ENCODE results near the gene TAS2R40. TPM values are rescaled to one million over a fixed set of nuclear protein-coding genes. Genes with fewer than 3 reads are reported as not detected.
"Not testable (repeated sequence)": the region's sequence is repeated elsewhere in the genome, so short reads cannot be mapped to it uniquely, and the experiment has no call there.

TAS2R40 gene
- not detected in 2 replicates for total RNA-seq
- long read RNA-seq, result 0 reads

DNA sequence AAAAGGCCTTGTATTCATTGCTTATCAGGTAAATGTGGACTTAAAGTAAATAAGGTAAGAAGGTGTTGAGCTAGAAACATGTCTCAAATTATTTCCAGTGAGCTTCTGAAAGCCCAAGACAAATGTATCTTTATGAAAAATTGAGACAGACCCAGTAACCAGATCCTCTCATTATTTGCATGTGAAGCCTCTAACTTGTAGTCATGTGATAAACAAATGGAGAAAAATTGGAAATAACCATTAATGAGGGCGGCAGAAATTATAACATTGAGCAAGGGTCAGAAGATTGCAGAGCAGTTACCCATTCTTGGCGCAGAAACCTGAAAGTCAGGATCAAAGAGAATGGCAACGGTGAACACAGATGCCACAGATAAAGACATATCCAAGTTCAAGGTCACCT is at the start of gene TAS2R40:
Gene TAS2R40 (plus strand): TSS at position 301 of the 400 bp plus-strand sequence. CDS start 42 bp downstream, at position 343.
- H3K4me3 Mint-ChIP-seq (ENCODE audit: low read depth), result no peak within 1 kb of the TSS
- H3K36me3 Mint-ChIP-seq (ENCODE audit: insufficient read depth), result no peaks in the 10 kb centered on the region
- TF ChIP-seq, protein P1, sequence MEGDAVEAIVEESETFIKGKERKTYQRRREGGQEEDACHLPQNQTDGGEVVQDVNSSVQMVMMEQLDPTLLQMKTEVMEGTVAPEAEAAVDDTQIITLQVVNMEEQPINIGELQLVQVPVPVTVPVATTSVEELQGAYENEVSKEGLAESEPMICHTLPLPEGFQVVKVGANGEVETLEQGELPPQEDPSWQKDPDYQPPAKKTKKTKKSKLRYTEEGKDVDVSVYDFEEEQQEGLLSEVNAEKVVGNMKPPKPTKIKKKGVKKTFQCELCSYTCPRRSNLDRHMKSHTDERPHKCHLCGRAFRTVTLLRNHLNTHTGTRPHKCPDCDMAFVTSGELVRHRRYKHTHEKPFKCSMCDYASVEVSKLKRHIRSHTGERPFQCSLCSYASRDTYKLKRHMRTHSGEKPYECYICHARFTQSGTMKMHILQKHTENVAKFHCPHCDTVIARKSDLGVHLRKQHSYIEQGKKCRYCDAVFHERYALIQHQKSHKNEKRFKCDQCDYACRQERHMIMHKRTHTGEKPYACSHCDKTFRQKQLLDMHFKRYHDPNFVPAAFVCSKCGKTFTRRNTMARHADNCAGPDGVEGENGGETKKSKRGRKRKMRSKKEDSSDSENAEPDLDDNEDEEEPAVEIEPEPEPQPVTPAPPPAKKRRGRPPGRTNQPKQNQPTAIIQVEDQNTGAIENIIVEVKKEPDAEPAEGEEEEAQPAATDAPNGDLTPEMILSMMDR (IDR thresholded peaks at IDR 0.05; ENCODE audit: unreplicated experiment), result no peak
- no peaks in the 10 kb centered on the region for H3K9me3 Mint-ChIP-seq (ENCODE audit: low read depth)
- H3K4me1 Mint-ChIP-seq (ENCODE audit: low read depth), result peaks cover 3% of the 10 kb centered on the region
- no peak within 1 kb of the TSS for H3K27ac Mint-ChIP-seq
- no peak for DNase-seq (ENCODE audit: low spot score, unreplicated experiment)
- H3K27me3 Mint-ChIP-seq, result peaks cover 37% of the 10 kb centered on the region

DNA sequence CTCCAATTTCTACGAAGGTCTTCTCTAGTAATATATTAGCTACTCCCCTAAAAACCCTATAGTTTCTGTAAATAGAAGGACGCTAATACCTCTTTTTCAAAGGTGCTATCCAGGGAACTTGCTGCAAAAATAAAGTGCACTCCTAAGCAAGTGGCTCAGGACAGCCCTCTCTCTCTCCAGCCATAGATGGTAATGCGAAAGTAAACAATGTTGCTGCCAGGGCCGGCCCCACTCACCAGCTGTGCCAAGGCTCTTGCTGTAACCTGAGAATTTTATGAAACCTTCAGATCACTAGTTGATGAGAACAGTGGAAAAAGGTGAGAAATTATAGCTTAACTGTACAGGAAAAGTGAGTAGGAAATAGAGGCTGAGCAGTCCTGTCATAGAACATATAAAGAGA is 49.5 kb upstream of the TAS2R40 start:
- no peak for DNase-seq (ENCODE audit: low spot score, unreplicated experiment)
- TF ChIP-seq, protein P1 (IDR thresholded peaks at IDR 0.05; ENCODE audit: unreplicated experiment), result no peak
- no peak overlapping the region for H3K27ac Mint-ChIP-seq
- H3K4me1 Mint-ChIP-seq (ENCODE audit: low read depth), result no peaks in the 10 kb centered on the region
- no peaks in the 10 kb centered on the region for H3K27me3 Mint-ChIP-seq
- no peak overlapping the region for H3K4me3 Mint-ChIP-seq (ENCODE audit: low read depth)
- peaks cover under 1% of the 10 kb centered on the region for H3K36me3 Mint-ChIP-seq (ENCODE audit: insufficient read depth)
- peaks cover 2% of the 10 kb centered on the region for H3K9me3 Mint-ChIP-seq (ENCODE audit: low read depth)

DNA sequence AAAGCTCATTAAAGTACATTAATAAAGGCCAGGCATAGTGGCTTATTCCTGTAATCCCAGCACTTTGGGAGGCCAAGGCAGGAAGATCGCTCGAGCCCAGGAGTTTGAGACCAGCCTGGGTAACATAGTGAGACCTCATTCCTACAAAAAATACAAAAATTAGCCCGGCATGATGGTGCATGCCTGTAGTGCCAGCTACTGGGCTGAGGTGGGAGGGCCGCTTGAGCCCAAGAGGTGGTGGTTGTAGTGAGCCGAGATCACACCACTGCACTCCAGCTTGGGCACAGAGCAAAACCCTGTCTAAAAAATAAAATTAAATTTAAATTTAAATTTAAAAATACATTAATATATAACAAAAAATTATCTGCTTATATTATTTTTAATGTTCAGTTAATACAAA is 45.7 kb upstream of the TAS2R40 start:
- Mint-ChIP-seq H3K27me3 (no peaks in the 10 kb centered on the region), H3K36me3 (ENCODE audit: insufficient read depth) (no peaks in the 10 kb centered on the region), H3K9me3 (ENCODE audit: low read depth) (peaks cover 14% of the 10 kb centered on the region), H3K27ac (no peak overlapping the region), H3K4me3 (ENCODE audit: low read depth) (no peak overlapping the region), H3K4me1 (ENCODE audit: low read depth) (no peaks in the 10 kb centered on the region)
- TF ChIP-seq, protein P1 (IDR thresholded peaks at IDR 0.05; ENCODE audit: unreplicated experiment), result no peak
- no peak for DNase-seq (ENCODE audit: low spot score, unreplicated experiment)

DNA sequence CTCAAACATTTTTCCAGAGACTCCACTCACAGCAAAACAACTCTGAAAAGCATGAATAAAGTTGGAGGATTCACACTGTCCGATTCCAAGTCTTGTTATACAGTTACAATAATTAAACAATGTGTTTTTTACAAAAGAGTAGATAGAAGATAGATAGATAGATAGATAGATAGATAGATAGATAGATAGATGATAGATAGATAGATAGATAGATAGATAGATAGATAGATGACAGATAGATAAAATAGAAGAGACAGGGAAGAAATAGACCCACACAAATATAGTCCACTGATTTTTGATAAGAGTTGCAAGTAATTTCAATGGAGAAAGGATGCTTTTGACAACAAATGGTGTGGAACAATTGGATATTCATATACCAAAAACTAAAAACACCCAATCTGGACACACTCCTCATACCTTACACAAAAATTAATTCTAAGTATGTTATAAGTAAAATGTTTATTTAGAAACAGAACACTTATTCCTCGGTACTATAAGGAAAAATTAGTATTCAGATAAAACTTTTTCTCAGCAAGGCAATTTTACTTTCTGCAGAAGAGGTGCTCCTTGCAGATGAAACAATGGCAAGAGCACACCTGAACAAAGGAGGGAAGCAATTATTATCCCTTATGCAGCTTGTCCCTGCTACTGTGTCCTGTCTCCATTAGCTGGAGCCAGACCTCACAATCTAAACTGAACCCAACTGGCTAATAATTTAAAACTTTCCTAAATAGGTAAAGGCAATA is 44.3 kb upstream of the TAS2R40 start:
- TF ChIP-seq, protein P1 (IDR thresholded peaks at IDR 0.05; ENCODE audit: unreplicated experiment), result no peak
- no peaks in the 10 kb centered on the region for H3K36me3 Mint-ChIP-seq (ENCODE audit: insufficient read depth)
- no peak overlapping the region for H3K27ac Mint-ChIP-seq
- peaks cover 14% of the 10 kb centered on the region for H3K9me3 Mint-ChIP-seq (ENCODE audit: low read depth)
- no peaks in the 10 kb centered on the region for H3K27me3 Mint-ChIP-seq
- DNase-seq (ENCODE audit: low spot score, unreplicated experiment), result no peak
- H3K4me1 Mint-ChIP-seq (ENCODE audit: low read depth), result no peaks in the 10 kb centered on the region
- H3K4me3 Mint-ChIP-seq (ENCODE audit: low read depth), result no peak overlapping the region

DNA sequence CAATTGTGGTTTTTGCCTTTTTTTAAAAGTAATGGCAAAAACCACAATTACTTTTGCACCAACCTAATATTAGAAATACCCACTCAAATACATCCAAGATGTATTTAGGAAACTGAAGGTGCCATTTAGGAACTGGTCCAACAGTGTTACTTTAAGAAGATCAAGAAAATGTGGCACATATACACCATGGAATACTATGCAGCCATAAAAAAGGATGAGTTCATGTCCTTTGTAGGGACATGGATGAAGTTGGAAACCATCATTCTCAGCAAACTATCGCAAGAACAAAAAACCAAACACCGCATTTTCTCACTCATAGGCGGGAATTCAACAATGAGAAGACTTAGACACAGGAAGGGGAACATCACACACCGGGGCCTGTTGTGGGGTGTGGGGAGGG is 41.1 kb upstream of the TAS2R40 start:
- not testable (repeated sequence) for H3K36me3 Mint-ChIP-seq (ENCODE audit: insufficient read depth); H3K27ac Mint-ChIP-seq

DNA sequence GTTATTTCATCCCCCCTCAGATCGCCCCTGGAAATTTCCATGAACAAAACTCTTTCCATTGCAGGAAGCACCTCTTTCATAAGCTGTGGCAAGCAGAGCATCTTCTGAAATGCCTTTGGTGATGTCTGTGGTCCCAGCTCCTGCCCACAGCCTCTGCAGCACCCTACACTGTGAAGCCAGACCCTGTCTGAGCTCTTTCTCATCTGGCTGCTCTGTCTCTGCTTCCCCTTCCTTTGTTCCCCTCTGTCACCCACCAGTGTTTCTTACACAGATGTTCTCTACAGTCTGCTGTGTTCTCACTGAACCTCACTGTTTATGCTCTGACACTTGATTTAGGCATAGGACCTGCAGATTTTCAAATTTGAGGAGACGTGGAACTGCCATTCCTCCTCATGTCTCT is 40.5 kb upstream of the TAS2R40 start:
- TF ChIP-seq, protein P1 (IDR thresholded peaks at IDR 0.05; ENCODE audit: unreplicated experiment), result no peak
- no peak overlapping the region for H3K4me3 Mint-ChIP-seq (ENCODE audit: low read depth)
- H3K4me1 Mint-ChIP-seq (ENCODE audit: low read depth), result no peaks in the 10 kb centered on the region
- peaks cover 14% of the 10 kb centered on the region for H3K9me3 Mint-ChIP-seq (ENCODE audit: low read depth)
- H3K36me3 Mint-ChIP-seq (ENCODE audit: insufficient read depth), result no peaks in the 10 kb centered on the region
- H3K27ac Mint-ChIP-seq, result no peak overlapping the region
- DNase-seq (ENCODE audit: low spot score, unreplicated experiment), result no peak
- no peaks in the 10 kb centered on the region for H3K27me3 Mint-ChIP-seq

More for the DNA sequence above, 41.1 kb upstream of the TAS2R40 start:
- DNase-seq (ENCODE audit: low spot score, unreplicated experiment); H3K4me3 Mint-ChIP-seq (ENCODE audit: low read depth); H3K27me3 Mint-ChIP-seq; H3K4me1 Mint-ChIP-seq (ENCODE audit: low read depth): not testable (repeated sequence)
- H3K9me3 Mint-ChIP-seq (ENCODE audit: low read depth), result peaks cover 14% of the 10 kb centered on the region
